Lower leg skin (tissue), 4 donors: ENCODE results near the gene TMEM176A. TPM values are rescaled to one million over a fixed set of nuclear protein-coding genes. Genes with fewer than 3 reads are reported as not detected.
"Not testable (repeated sequence)": the region's sequence is repeated elsewhere in the genome, so short reads cannot be mapped to it uniquely, and the experiment has no call there.

ENCODE experiments used
- DNase-seq, 2 donors: peaks; one replicate each; pipeline ENCODE4 v3.0.0-alpha.2; 2019; ENCODE audit warnings: low spot score in 2 of 2
- H3K4me3 ChIP-seq: fragments of 200-600 bp; sonication (generic); 2 replicates; pipeline ENCODE4 v1.5.1; 2017; ENCODE audit warnings: mild to moderate bottlenecking, low read depth; ENCODE audit not compliant: poor library complexity, severe bottlenecking
- POLR2A ChIP-seq, 2 donors: fragments of 450-650 bp; IDR thresholded peaks; one replicate each; pipeline ENCODE4 v1.6.1; 2016 to 2017; ENCODE audit warnings: antibody characterized with exemption in 2 of 2, mild to moderate bottlenecking in 1 of 2, moderate library complexity in 1 of 2
- WGBS, 2 donors: methylation state at CpG; one replicate each; pipeline ENCODE4 v1.1.5; 2018; 5-methylcytosine and 5-hydroxymethylcytosine counted together
- intact Hi-C: fragments of 100-400 bp; cut with DNase I; formaldehyde crosslinking; loops from one replicate; pipeline ENCODE4 v1.15.0; 2023; ENCODE audit warnings: low total_unique reads
- total RNA-seq, 4 donors: library from RNA; depleted of rRNA; stranded (reverse); fragments of >200 nt; gene quantifications; one replicate each; pipeline ENCODE4 v1.1.0, GENCODE V29; 2016
- TF ChIP-seq, protein P1 (sequence below), 3 donors: fragments of 450-650 bp; IDR thresholded peaks; one replicate each; pipeline ENCODE4 v1.5.1; 2016; ENCODE audit warnings: antibody characterized with exemption in 3 of 3, mild to moderate bottlenecking in 3 of 3, moderate library complexity in 2 of 3

The TMEM176A gene
- total RNA-seq, 4 donors from 2014 or later: 4.8 to 10.2 (median 9.5) TPM

GRCh38 chr7:150755473-150756099, 45.0 kb upstream of the TMEM176A start:
- H3K4me3 ChIP-seq: no peak overlapping the region
- no peak for DNase-seq
- intact Hi-C loops: no loop called here
- WGBS, 2 donors: 78 to 79% methylated on average over 4 of the region's 4 CpGs
- TF ChIP-seq, protein P1, sequence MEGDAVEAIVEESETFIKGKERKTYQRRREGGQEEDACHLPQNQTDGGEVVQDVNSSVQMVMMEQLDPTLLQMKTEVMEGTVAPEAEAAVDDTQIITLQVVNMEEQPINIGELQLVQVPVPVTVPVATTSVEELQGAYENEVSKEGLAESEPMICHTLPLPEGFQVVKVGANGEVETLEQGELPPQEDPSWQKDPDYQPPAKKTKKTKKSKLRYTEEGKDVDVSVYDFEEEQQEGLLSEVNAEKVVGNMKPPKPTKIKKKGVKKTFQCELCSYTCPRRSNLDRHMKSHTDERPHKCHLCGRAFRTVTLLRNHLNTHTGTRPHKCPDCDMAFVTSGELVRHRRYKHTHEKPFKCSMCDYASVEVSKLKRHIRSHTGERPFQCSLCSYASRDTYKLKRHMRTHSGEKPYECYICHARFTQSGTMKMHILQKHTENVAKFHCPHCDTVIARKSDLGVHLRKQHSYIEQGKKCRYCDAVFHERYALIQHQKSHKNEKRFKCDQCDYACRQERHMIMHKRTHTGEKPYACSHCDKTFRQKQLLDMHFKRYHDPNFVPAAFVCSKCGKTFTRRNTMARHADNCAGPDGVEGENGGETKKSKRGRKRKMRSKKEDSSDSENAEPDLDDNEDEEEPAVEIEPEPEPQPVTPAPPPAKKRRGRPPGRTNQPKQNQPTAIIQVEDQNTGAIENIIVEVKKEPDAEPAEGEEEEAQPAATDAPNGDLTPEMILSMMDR (IDR thresholded peaks at IDR 0.05): no peak
- TF ChIP-seq POLR2A (IDR thresholded peaks at IDR 0.05): no peak

DNA sequence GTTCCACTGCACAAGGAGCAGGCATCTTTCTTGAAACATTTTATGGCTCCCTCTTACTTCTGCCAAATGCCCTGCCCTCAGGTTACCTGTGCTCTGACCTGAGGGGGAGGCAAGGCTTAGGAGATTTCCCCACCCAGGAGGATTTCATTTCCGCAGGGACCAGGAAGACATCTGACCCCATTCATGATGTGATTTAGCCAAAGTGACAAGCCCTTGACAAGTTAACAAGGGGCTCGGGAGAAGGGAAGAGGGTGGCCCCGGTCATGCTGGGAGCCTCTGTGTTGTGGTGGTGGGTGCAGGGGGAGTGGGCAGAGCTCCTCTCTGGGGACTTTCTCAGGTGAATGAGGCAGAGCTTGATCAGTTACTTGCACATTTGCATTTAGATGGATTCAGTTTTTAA, 44.4 kb upstream of the TMEM176A start:
- H3K4me3 ChIP-seq: no peak overlapping the region
- WGBS, 2 donors: 70 to 79% methylated on average over 3 of the region's 3 CpGs
- TF ChIP-seq POLR2A (IDR thresholded peaks at IDR 0.05): no peak
- TF ChIP-seq, protein P1 (IDR thresholded peaks at IDR 0.05): no peak
- DNase-seq: no peak
- intact Hi-C loops: no loop called here

DNA sequence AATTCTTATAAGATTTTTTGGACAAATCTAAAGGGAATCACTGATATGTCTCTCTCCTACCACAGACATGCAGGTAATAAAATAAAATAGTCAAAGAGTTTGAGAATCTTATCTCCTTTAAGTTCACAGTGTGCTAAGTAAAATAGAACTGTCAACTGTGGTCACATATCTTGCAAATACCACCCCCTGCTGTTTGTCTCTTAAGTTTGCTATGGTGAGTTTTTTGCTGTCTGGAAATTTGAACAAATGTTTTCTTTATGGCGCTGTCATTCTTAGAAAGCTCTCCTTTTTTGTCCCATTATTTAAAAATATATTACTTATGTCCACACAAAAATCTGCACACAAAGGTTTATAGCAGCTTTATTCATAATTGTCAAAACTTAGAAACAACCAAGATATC, 43.7 kb upstream of the TMEM176A start:
- intact Hi-C loops: no loop called here
- WGBS, 2 donors: 18 to 42% methylated on average over 1 of the region's 1 CpG
- no peak for DNase-seq
- TF ChIP-seq, protein P1 (IDR thresholded peaks at IDR 0.05): no peak
- no peak for TF ChIP-seq POLR2A (IDR thresholded peaks at IDR 0.05)
- H3K4me3 ChIP-seq: no peak overlapping the region

DNA sequence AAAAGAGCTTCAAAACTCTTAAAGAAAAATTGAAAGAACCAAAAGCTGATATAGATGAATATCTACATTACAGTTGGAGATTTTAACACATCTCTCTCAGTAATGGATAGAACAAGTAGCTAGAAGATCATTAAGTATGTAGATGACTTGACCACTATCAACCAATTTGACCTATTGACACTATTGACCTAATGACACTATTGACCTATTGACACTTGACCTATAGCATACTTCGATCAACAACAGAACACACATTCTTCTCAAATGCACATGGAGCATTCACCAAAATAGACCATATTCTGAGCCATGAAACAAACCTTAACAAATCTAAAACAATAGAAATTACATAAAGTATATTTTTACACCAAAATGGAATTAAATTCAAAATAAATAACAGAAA, 41.1 kb upstream of the TMEM176A start:
- DNase-seq: no peak
- WGBS, 2 donors: 73 to 82% methylated on average over 1 of the region's 1 CpG
- no peak overlapping the region for H3K4me3 ChIP-seq
- intact Hi-C loops: no loop called here
- no peak for TF ChIP-seq POLR2A (IDR thresholded peaks at IDR 0.05)
- TF ChIP-seq, protein P1 (IDR thresholded peaks at IDR 0.05): no peak

DNA sequence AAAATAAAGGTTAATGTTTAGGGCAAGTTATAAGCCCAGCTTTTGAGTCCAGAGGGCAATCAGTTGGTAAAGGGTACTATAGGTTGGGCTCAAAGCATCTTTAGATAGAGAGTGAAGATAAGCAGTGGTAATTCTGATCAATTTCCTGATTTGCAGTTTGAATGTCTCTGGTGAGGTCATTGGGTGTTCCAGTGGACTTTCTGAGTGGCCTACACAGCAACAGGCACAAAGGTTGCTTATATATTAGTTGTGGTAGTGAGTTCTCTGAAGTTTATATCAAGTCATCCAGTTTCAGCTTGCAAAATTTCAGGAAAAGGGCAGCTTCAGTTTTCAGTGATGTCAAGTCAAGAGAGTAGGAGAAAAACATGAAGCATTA, 34.2 kb upstream of the TMEM176A start:
- no peak for TF ChIP-seq POLR2A (IDR thresholded peaks at IDR 0.05)
- TF ChIP-seq, protein P1 (IDR thresholded peaks at IDR 0.05): no peak
- H3K4me3 ChIP-seq: no peak overlapping the region
- intact Hi-C loops: no loop called here
- DNase-seq: no peak

DNA sequence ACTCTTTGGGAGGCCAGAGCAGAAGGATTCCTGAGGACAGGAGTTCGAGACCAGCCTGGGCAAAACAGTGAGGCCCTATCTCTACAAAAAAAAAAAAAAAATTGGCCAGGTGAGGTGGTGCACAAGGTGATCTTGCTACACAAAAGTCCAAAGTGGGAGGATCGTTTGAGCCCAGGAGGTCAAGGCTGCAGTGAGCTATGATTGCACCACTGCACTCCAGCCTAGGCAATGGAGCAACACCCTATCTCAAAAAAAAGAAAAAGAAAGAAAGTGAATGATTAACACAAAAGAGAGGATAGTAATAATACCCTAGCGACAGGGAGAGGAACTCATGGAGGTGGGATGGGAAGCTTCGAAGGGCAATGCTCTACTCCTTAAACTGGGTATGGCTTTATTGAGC, 30.8 kb upstream of the TMEM176A start:
- intact Hi-C loops: no loop called here
- no peak for DNase-seq
- H3K4me3 ChIP-seq: no peak overlapping the region
- 85 to 88% methylated on average over 4 of the region's 4 CpGs for WGBS, 2 donors
- TF ChIP-seq, protein P1 (IDR thresholded peaks at IDR 0.05): no peak
- TF ChIP-seq POLR2A (IDR thresholded peaks at IDR 0.05): no peak

- WGBS, 2 donors: 81 to 94% methylated on average over 1 of the region's 1 CpG
- H3K4me3 ChIP-seq, intact Hi-C loops, DNase-seq: not testable (repeated sequence)
Observed at GRCh38 chr7:150774131-150774530, 26.4 kb upstream of the TMEM176A start.
